Endothelial cell (in vitro differentiated cells): Measurements from ENCODE around the gene CDC123. TPM values are rescaled to one million over a fixed set of nuclear protein-coding genes. Genes with fewer than 3 reads are reported as not detected.
"Not testable (repeated sequence)": the region's sequence is repeated elsewhere in the genome, so short reads cannot be mapped to it uniquely, and the experiment has no call there.

Experiments
- DNase-seq: peaks from one replicate; pipeline ENCODE4 v3.0.0; 2021; ENCODE audit warnings: low spot score
- H3K27ac Mint-ChIP-seq: one replicate; pipeline ENCODE4 v1.8.0; 2021; ENCODE audit warnings: mixed read lengths, inconsistent platforms; ENCODE audit not compliant: unreplicated experiment
- H3K27me3 Mint-ChIP-seq: one replicate; pipeline ENCODE4 v1.8.0; 2021; ENCODE audit warnings: mild to moderate bottlenecking, moderate library complexity, mixed read lengths, inconsistent platforms; ENCODE audit not compliant: unreplicated experiment
- H3K36me3 Mint-ChIP-seq: one replicate; pipeline ENCODE4 v1.8.0; 2021; ENCODE audit warnings: mild to moderate bottlenecking, low read depth, mixed read lengths, inconsistent platforms; ENCODE audit not compliant: unreplicated experiment
- H3K4me1 Mint-ChIP-seq: one replicate; pipeline ENCODE4 v1.8.0; 2021; ENCODE audit warnings: mild to moderate bottlenecking, mixed read lengths, inconsistent platforms; ENCODE audit not compliant: unreplicated experiment
- H3K4me3 Mint-ChIP-seq: one replicate; pipeline ENCODE4 v1.8.0; 2021; ENCODE audit warnings: mild to moderate bottlenecking, mixed read lengths, inconsistent platforms; ENCODE audit not compliant: unreplicated experiment
- H3K9me3 Mint-ChIP-seq: one replicate; pipeline ENCODE4 v1.8.0; 2021; ENCODE audit warnings: mixed read lengths, inconsistent platforms; ENCODE audit not compliant: unreplicated experiment
- CTCF ChIP-seq: fragments of 200-600 bp; sonication (generic); IDR thresholded peaks from one replicate; pipeline ENCODE4 v1.5.0; 2021; ENCODE audit warnings: antibody characterized with exemption; ENCODE audit not compliant: unreplicated experiment
- total RNA-seq: library from RNA; stranded (reverse); fragmentation: NEBNext Ultra II Directional; extraction: Animal tissue kit (Norgen Biotek cat#: 25700); gene quantifications from one replicate; pipeline ENCODE4 v1.2.1, GENCODE V29; 2021; ENCODE audit not compliant: unreplicated experiment

Gene CDC123
- total RNA-seq, 1 donor from 2014 or later = 85.9 TPM

- Mint-ChIP-seq H3K27ac (no peak overlapping the region), H3K36me3 (peaks cover 33% of the 10 kb centered on the region), H3K27me3 (no peaks in the 10 kb centered on the region), H3K4me1 (peaks cover 16% of the 10 kb centered on the region), H3K9me3 (no peaks in the 10 kb centered on the region), H3K4me3 (no peak overlapping the region)
- DNase-seq = no peak
- TF ChIP-seq CTCF = no peak
Measured at GRCh38 chr10:12238821-12239220, 42.8 kb downstream of the CDC123 start.

GRCh38 chr10:12241810-12242529, 46.0 kb downstream of the CDC123 start:
- H3K27me3 Mint-ChIP-seq = no peaks in the 10 kb centered on the region
- no peak for TF ChIP-seq CTCF
- H3K4me3 Mint-ChIP-seq = peak overlapping the region; percentile 29
- H3K36me3 Mint-ChIP-seq = peaks cover 35% of the 10 kb centered on the region
- no peaks in the 10 kb centered on the region for H3K9me3 Mint-ChIP-seq
- peaks cover 21% of the 10 kb centered on the region for H3K4me1 Mint-ChIP-seq
- peak overlapping the region; percentile 48 for H3K27ac Mint-ChIP-seq
- no peak for DNase-seq

GRCh38 chr10:12243864-12244620, 48.1 kb downstream of the CDC123 start:
- Mint-ChIP-seq H3K36me3 (peaks cover 35% of the 10 kb centered on the region), H3K27me3 (no peaks in the 10 kb centered on the region), H3K4me1 (peaks cover 21% of the 10 kb centered on the region), H3K27ac (peak overlapping the region; percentile 90), H3K4me3 (peak overlapping the region; percentile 51), H3K9me3 (no peaks in the 10 kb centered on the region)
- TF ChIP-seq CTCF = no peak
- no peak for DNase-seq

GRCh38 chr10:12250181-12250580, 54.2 kb downstream of the CDC123 start:
- TF ChIP-seq CTCF = no peak
- Mint-ChIP-seq H3K36me3 (peaks cover 22% of the 10 kb centered on the region), H3K27me3 (peaks cover 2% of the 10 kb centered on the region), H3K9me3 (no peaks in the 10 kb centered on the region), H3K4me1 (no peaks in the 10 kb centered on the region), H3K27ac (no peak overlapping the region), H3K4me3 (no peak overlapping the region)
- DNase-seq = no peak

GRCh38 chr10:12250702-12251101, 54.7 kb downstream of the CDC123 start:
- not testable (repeated sequence) for H3K9me3 Mint-ChIP-seq, H3K27ac Mint-ChIP-seq, H3K4me3 Mint-ChIP-seq, H3K27me3 Mint-ChIP-seq, DNase-seq, H3K4me1 Mint-ChIP-seq
- peaks cover 22% of the 10 kb centered on the region for H3K36me3 Mint-ChIP-seq
